WERI-Rb-1 (cell line): Measurements from ENCODE around the gene EEIG1.
A peak's percentile ranks its signal among the peaks of the same experiment; 100 is the strongest.

Experiments used
- DNase-seq: peaks from one replicate; pipeline ENCODE4 v3.0.0-alpha.2; 2020
- H3K27ac ChIP-seq: fragments of 250-450 bp; sonication (Bioruptor Pico); 2 replicates; pipeline ENCODE4 v1.5.1; 2020; ENCODE audit warnings: mild to moderate bottlenecking, moderate library complexity
- H3K27me3 ChIP-seq: fragments of 250-450 bp; sonication (Bioruptor Pico); 2 replicates; pipeline ENCODE4 v1.5.1; 2021; ENCODE audit warnings: mild to moderate bottlenecking, low read depth, moderate library complexity; ENCODE audit not compliant: insufficient read depth, severe bottlenecking
- H3K36me3 ChIP-seq: fragments of 250-450 bp; sonication (Bioruptor Pico); 2 replicates; pipeline ENCODE4 v1.5.1; 2020; ENCODE audit warnings: mild to moderate bottlenecking, moderate library complexity
- H3K4me3 ChIP-seq: 2 replicates; pipeline ENCODE4 v1.5.1; 2011; ENCODE audit warnings: low read depth, mild to moderate bottlenecking, control low read depth, low read length
- H3K9me3 ChIP-seq: fragments of 250-450 bp; sonication (Bioruptor Pico); 2 replicates; pipeline ENCODE4 v1.5.1; 2021; ENCODE audit warnings: mild to moderate bottlenecking, moderate library complexity; ENCODE audit not compliant: severe bottlenecking
- TF ChIP-seq, protein P1 (sequence below): IDR thresholded peaks from 2 replicates; pipeline ENCODE4 v1.5.1; 2011; ENCODE audit warnings: low read depth, mild to moderate bottlenecking, control low read depth, inconsistent platforms, low read length

Gene EEIG1

GRCh38 chr9:127934248-127934647 lies 46.5 kb downstream of the EEIG1 start:
- Histone ChIP-seq H3K9me3 (no peaks in the 10 kb centered on the region), H3K4me3 (no peak overlapping the region), H3K27ac (no peak overlapping the region), H3K27me3 (no peaks in the 10 kb centered on the region), H3K36me3 (peaks cover 21% of the 10 kb centered on the region)
- DNase-seq, result no peak
- TF ChIP-seq, protein P1, sequence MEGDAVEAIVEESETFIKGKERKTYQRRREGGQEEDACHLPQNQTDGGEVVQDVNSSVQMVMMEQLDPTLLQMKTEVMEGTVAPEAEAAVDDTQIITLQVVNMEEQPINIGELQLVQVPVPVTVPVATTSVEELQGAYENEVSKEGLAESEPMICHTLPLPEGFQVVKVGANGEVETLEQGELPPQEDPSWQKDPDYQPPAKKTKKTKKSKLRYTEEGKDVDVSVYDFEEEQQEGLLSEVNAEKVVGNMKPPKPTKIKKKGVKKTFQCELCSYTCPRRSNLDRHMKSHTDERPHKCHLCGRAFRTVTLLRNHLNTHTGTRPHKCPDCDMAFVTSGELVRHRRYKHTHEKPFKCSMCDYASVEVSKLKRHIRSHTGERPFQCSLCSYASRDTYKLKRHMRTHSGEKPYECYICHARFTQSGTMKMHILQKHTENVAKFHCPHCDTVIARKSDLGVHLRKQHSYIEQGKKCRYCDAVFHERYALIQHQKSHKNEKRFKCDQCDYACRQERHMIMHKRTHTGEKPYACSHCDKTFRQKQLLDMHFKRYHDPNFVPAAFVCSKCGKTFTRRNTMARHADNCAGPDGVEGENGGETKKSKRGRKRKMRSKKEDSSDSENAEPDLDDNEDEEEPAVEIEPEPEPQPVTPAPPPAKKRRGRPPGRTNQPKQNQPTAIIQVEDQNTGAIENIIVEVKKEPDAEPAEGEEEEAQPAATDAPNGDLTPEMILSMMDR, result peak; percentile 34; the same call in 1 of the 2 replicates

- Histone ChIP-seq H3K36me3 (peaks cover 20% of the 10 kb centered on the region), H3K4me3 (peak overlapping the region; percentile 61), H3K27me3 (no peaks in the 10 kb centered on the region), H3K9me3 (no peaks in the 10 kb centered on the region), H3K27ac (no peak overlapping the region)
- TF ChIP-seq, protein P1, result no peak
- no peak for DNase-seq
Measured at GRCh38 chr9:127931092-127931881, 49.5 kb downstream of the EEIG1 start.
